MCF 10A (cell line): Measurements from ENCODE around the gene ZNF561. TPM values are rescaled to one million over a fixed set of nuclear protein-coding genes. Genes with fewer than 3 reads are reported as not detected.
"Not testable (repeated sequence)": the region's sequence is repeated elsewhere in the genome, so short reads cannot be mapped to it uniquely, and the experiment has no call there.

Experiments used
- BruUV-seq: library from RNA; stranded (reverse); fragments of 400-500 nt; replicated peaks from 2 replicates; lab custom pipeline; 2021; lab: Mats Ljungman, UMichigan
- CTCF ChIA-PET: fragments of 300-600 bp; sonication (Branson Sonifier 250); formaldehyde crosslinking; extraction: SDS; loops from one replicate; lab custom pipeline; 2021; ENCODE audit warnings: antibody characterized with exemption, inconsistent platforms; lab: Yijun Ruan, JAX
- POLR2A ChIA-PET: fragments of 300-600, 350-650 bp; sonication (Branson Sonifier 250); formaldehyde crosslinking; extraction: SDS; loops from one replicate; lab custom pipeline; 2020; ENCODE audit warnings: antibody characterized with exemption, inconsistent platforms; lab: Yijun Ruan, JAX
- DNase-seq: peaks from one replicate; pipeline ENCODE4 v3.0.0-alpha.2; 2018; ENCODE audit not compliant: unreplicated experiment
- H3K27ac Mint-ChIP-seq: one replicate; pipeline ENCODE4 v1.8.0; 2022; ENCODE audit warnings: mild to moderate bottlenecking, low read depth, mixed read lengths; ENCODE audit not compliant: unreplicated experiment
- H3K27me3 Mint-ChIP-seq: one replicate; pipeline ENCODE4 v1.8.0; 2022; ENCODE audit warnings: mixed read lengths; ENCODE audit not compliant: insufficient read depth, unreplicated experiment
- H3K36me3 Mint-ChIP-seq: one replicate; pipeline ENCODE4 v1.8.0; 2022; ENCODE audit warnings: mild to moderate bottlenecking, moderate library complexity, mixed read lengths; ENCODE audit not compliant: insufficient read depth, unreplicated experiment
- H3K4me1 Mint-ChIP-seq: one replicate; pipeline ENCODE4 v1.8.0; 2022; ENCODE audit warnings: mixed read lengths; ENCODE audit not compliant: insufficient read depth, unreplicated experiment
- H3K4me3 Mint-ChIP-seq: one replicate; pipeline ENCODE4 v1.8.0; 2022; ENCODE audit warnings: mild to moderate bottlenecking, moderate library complexity, mixed read lengths; ENCODE audit not compliant: unreplicated experiment
- H3K9me3 Mint-ChIP-seq: one replicate; pipeline ENCODE4 v1.8.0; 2022; ENCODE audit warnings: mixed read lengths; ENCODE audit not compliant: unreplicated experiment
- CTCF ChIP-seq: fragments of 200-600 bp; IDR thresholded peaks from one replicate; pipeline ENCODE4 v1.8.0; 2022; ENCODE audit warnings: antibody characterized with exemption, mild to moderate bottlenecking; ENCODE audit not compliant: unreplicated experiment
- intact Hi-C: fragments of 100-400 bp; cut with micrococcal nuclease; formaldehyde crosslinking; loops from 2 replicates; pipeline ENCODE4 v1.14.1; 2022
- total RNA-seq: library from RNA; stranded (reverse); gene quantifications from 2 replicates; pipeline ENCODE4 v1.2.3, GENCODE V29; 2022

The ZNF561 gene
- total RNA-seq, 1 experiment from 2014 or later = 37.7 TPM

- H3K27me3 Mint-ChIP-seq = no peaks in the 10 kb centered on the region
- POLR2A ChIA-PET = interaction anchor here (0.6 kb wide), 1 partner anchor 113 kb away, joined by 3 read pairs; no protein-coding TSS in a partner anchor
- no peak overlapping the region for H3K27ac Mint-ChIP-seq
- no peak for TF ChIP-seq CTCF
- H3K4me1 Mint-ChIP-seq = no peaks in the 10 kb centered on the region
- DNase-seq = no peak
- H3K4me3 Mint-ChIP-seq = no peak overlapping the region
- intact Hi-C loops = no loop called here
- CTCF ChIA-PET = interaction anchor here (0.5 to 0.7 kb wide), 2 partner anchors 110 to 121 kb away, joined by 3 to 4 read pairs; no protein-coding TSS in a partner anchor
- BruUV-seq = no TSS peak
- H3K9me3 Mint-ChIP-seq = peaks cover 8% of the 10 kb centered on the region
- H3K36me3 Mint-ChIP-seq = peaks cover 77% of the 10 kb centered on the region
Measured at GRCh38 chr19:9658769-9659168, 37.7 kb upstream of the ZNF561 start.

- DNase-seq, POLR2A ChIA-PET, CTCF ChIA-PET, intact Hi-C loops, H3K27ac Mint-ChIP-seq, H3K4me1 Mint-ChIP-seq, H3K4me3 Mint-ChIP-seq, H3K27me3 Mint-ChIP-seq: not testable (repeated sequence)
- BruUV-seq = TSS peak; percentile 10
- peaks cover 99% of the 10 kb centered on the region for H3K36me3 Mint-ChIP-seq
- H3K9me3 Mint-ChIP-seq = peaks cover 18% of the 10 kb centered on the region
Measured at GRCh38 chr19:9653066-9653555, 32.1 kb upstream of the ZNF561 start.

- BruUV-seq, H3K4me1 Mint-ChIP-seq, intact Hi-C loops, H3K27me3 Mint-ChIP-seq, H3K4me3 Mint-ChIP-seq, H3K27ac Mint-ChIP-seq, DNase-seq: not testable (repeated sequence)
- POLR2A ChIA-PET = interaction anchor here (0.6 to 1.3 kb wide), 2 partner anchors 11 to 117 kb away, joined by 3 read pairs; partner anchors contain the start of gene ZNF846
- Mint-ChIP-seq H3K36me3 (peaks cover 99% of the 10 kb centered on the region), H3K9me3 (peaks cover 11% of the 10 kb centered on the region)
- CTCF ChIA-PET = interaction anchor here (0.6 to 1.0 kb wide), 2 partner anchors 26 to 92 kb away, joined by 4 read pairs; no protein-coding TSS in a partner anchor
Measured at GRCh38 chr19:9651464-9651863, 30.4 kb upstream of the ZNF561 start.

- Mint-ChIP-seq H3K36me3 (peaks cover 95% of the 10 kb centered on the region), H3K27me3 (no peaks in the 10 kb centered on the region), H3K9me3 (peaks cover 11% of the 10 kb centered on the region), H3K4me3 (no peak overlapping the region), H3K4me1 (no peaks in the 10 kb centered on the region), H3K27ac (no peak overlapping the region)
- DNase-seq = no peak
- ChIA-PET POLR2A (interaction anchor here (0.7 to 1.5 kb wide), 2 partner anchors 114 to 118 kb away, joined by 3 read pairs; partner anchors contain the start of gene ZNF846), CTCF (interaction anchor here (0.7 kb wide), 1 partner anchor 489 kb away, joined by 3 read pairs; no protein-coding TSS in a partner anchor)
- TF ChIP-seq CTCF = no peak
- no TSS peak for BruUV-seq
- intact Hi-C loops = no loop called here
Measured at GRCh38 chr19:9650345-9650744, 29.3 kb upstream of the ZNF561 start.

GRCh38 chr19:9645472-9645871, 24.4 kb upstream of the ZNF561 start:
- ChIA-PET CTCF (interaction anchor here (0.6 to 2.8 kb wide), 3 partner anchors 11 to 177 kb away, joined by 3 to 10 read pairs (median 5); no protein-coding TSS in a partner anchor), POLR2A (interaction anchor here (0.6 to 1.1 kb wide), 3 partner anchors 15 to 125 kb away, joined by 3 to 4 read pairs (median 3); no protein-coding TSS in a partner anchor)
- no peak for TF ChIP-seq CTCF
- peaks cover 14% of the 10 kb centered on the region for H3K9me3 Mint-ChIP-seq
- peaks cover 56% of the 10 kb centered on the region for H3K36me3 Mint-ChIP-seq
- BruUV-seq = no TSS peak
- no peak overlapping the region for H3K4me3 Mint-ChIP-seq
- H3K4me1 Mint-ChIP-seq = no peaks in the 10 kb centered on the region
- intact Hi-C loops = no loop called here
- H3K27ac Mint-ChIP-seq = no peak overlapping the region
- H3K27me3 Mint-ChIP-seq = no peaks in the 10 kb centered on the region
- no peak for DNase-seq
